Measurements from ENCODE around the gene LRP5.
"Not testable (repeated sequence)": the region's sequence is repeated elsewhere in the genome, so short reads cannot be mapped to it uniquely, and the experiment has no call there.

LRP5 gene

DNA sequence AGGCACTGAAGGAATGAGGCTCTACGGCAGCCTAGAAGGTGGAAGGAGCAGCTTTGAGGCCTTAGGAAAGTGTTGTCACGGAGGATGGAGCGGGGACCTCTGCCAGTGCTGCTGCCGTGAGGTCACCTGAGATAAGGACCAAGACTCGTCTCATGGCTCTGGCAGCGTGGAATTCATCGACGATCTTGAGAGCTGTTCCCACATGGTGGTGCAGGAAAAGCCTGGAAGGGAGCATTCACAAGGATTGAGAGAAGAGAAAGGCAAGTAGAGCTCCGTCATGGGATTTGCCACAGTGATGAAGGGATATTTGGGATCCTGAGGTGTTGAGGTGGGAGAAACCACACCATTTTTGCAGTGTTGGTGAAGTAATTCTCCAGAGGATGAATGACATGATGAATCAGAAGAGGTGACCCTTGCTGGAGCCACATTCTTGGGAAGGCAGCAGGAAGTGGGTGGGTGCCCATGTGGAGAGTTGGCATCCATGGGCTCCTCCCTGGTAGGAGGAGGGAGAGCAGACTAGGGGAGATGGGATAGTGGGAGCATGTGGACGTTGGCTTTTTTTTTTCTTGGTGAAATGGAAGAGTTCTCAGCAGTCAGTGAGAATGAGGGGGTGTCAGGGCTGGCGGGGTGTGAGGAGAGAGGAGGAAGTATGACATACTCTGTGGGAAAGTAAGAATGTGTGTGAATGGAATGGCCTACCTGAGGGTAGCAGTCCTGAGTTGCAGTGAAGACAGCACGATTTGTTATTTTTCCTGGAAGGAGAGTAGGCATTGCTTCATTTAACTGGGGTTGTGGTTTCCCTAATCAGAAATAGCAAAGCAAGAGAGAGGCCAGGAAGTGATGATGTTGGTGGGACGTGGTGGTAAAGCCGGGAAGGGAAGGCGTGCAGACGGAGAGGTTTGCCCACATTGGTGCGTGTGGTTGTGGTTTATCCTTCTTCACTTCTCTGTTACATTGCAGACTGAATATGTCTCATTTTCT lies 159.3 kb downstream of the LRP5 start:
- peaks cover 66 to 80% (median 75%) of the 10 kb centered on the region in 10 experiments for H3K4me1 ChIP-seq
- H3K27me3 ChIP-seq = no peaks in the 10 kb centered on the region
- H3K9ac ChIP-seq = peak overlapping the region; percentile 48 to 82 (median 72); a peak in 21 of 22 replicates
- peaks cover 0 to 60% (median 43%) of the 10 kb centered on the region in 11 experiments; a peak in 20 of 22 replicates for H3K36me3 ChIP-seq
- peaks cover 72 to 85% (median 78%) of the 10 kb centered on the region in 11 experiments for H4K20me1 ChIP-seq
- TF ChIP-seq Cebpa-rat (IDR thresholded peaks at IDR 0.05) = peak; percentile 33 to 95 (median 90); a peak in 18 of 22 replicates
- H3K9me3 ChIP-seq (replicated peaks in 1 of 11) = peaks cover 0 to 39% (median 35%) of the 10 kb centered on the region in 11 experiments; a peak in 19 of 22 replicates
- H3K4me2 ChIP-seq = peak overlapping the region; percentile 83 to 99 (median 93)
- peak overlapping the region in 9 of 10 experiments; percentile 16 to 61 (median 37); a peak in 15 of 20 replicates for H3K4me3 ChIP-seq
- peak overlapping the region; percentile 39 to 94 (median 83); a peak in 21 of 22 replicates for H3K27ac ChIP-seq

DNA sequence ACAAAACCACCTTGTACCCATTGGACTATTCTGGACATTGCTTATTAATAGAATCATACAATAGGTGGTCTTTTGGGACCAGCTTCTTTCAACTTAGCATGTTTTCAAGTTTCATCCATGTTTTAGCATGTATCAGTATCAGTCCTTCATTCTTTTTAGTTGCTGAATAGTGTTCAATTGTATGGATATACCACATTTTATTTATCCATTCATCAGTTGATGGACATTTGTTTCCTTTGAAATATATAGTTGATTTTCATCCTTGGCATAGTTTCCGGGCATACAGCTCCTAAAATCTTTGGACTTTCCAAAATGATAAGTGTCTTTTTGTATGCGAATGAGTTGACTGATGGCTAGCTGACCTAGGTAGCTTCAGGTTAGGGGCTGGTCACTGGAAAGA lies 160.4 kb downstream of the LRP5 start:
- Histone ChIP-seq H3K4me1 (peaks cover 55 to 72% (median 64%) of the 10 kb centered on the region in 10 experiments), H3K36me3 (peaks cover 6 to 60% (median 47%) of the 10 kb centered on the region in 11 experiments; a peak in 21 of 22 replicates), H3K4me2 (peak overlapping the region; percentile 83 to 99 (median 93)), H3K9ac (peak overlapping the region in 4 of 11 experiments; percentile 62 to 82 (median 71); a peak in 7 of 22 replicates), H3K9me3 (replicated peaks in 1 of 11) (peaks cover 0 to 50% (median 45%) of the 10 kb centered on the region in 11 experiments; a peak in 19 of 22 replicates), H3K4me3 (peak overlapping the region in 5 of 10 experiments; percentile 5 to 61 (median 39); a peak in 5 of 20 replicates), H4K20me1 (peaks cover 61 to 85% (median 78%) of the 10 kb centered on the region in 11 experiments), H3K27me3 (no peaks in the 10 kb centered on the region), H3K27ac (peak overlapping the region in 10 of 11 experiments; percentile 73 to 94 (median 82); a peak in 19 of 22 replicates)
- no peak for TF ChIP-seq Cebpa-rat (IDR thresholded peaks at IDR 0.05)

DNA sequence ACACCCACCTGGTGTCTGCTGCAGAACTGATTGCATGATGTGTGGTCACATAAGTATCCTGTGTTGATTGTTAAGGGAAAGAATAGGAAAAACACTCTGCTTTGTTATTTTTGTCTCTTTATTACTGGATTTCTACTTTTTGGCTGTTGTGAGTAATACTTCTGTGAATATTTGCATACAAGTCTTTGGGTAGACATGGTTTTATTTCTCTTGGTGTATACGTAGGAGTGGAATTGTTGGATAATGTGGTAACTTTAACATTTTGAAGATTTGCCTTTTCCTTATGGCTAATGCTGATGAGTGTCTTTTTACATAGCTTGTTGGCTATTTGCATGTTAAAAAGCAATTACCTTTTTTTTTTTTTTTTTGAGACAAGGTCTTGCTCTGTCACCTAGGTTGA lies 161.3 kb downstream of the LRP5 start:
- Histone ChIP-seq H3K4me3 (peak overlapping the region in 2 of 10 experiments; percentile 6 to 18; a peak in 3 of 20 replicates), H3K4me2 (peak overlapping the region in 9 of 11 experiments; percentile 83 to 99 (median 93); a peak in 17 of 22 replicates), H3K27ac (peak overlapping the region in 9 of 11 experiments; percentile 73 to 94 (median 83); a peak in 14 of 22 replicates), H4K20me1 (peaks cover 60 to 85% (median 78%) of the 10 kb centered on the region in 11 experiments), H3K36me3 (peaks cover 10 to 60% (median 49%) of the 10 kb centered on the region in 11 experiments; a peak in 21 of 22 replicates), H3K9me3 (replicated peaks in 1 of 11) (peaks cover 0 to 59% (median 54%) of the 10 kb centered on the region in 11 experiments; a peak in 19 of 22 replicates), H3K4me1 (peaks cover 46 to 63% (median 55%) of the 10 kb centered on the region in 10 experiments), H3K27me3 (no peaks in the 10 kb centered on the region), H3K9ac (0 out of 22 replicates have a peak overlapping the region, but pooled peaks of 1 of the 11 experiments have one; percentile 82)
- no peak for TF ChIP-seq Cebpa-rat (IDR thresholded peaks at IDR 0.05)

DNA sequence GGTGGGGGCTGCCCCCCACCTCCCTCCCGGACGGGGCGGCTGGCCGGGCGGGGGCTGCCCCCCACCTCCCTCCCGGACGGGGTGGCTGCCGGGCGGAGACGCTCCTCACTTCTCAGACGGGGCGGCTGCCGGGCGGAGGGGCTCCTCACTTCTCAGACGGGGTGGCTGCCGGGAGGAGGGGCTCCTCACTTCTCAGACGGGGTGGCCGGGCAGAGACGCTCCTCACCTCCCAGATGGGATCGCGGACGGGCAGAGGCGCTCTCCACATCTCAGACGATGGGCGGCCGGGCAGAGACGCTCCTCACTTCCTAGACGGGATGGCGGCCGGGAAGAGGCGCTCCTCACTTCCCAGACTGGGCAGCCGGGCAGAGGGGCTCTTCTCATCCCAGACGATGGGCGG lies 163.2 kb downstream of the LRP5 start:
- H3K27ac ChIP-seq, H3K4me2 ChIP-seq, H3K9ac ChIP-seq, H3K27me3 ChIP-seq, H3K4me3 ChIP-seq: not testable (repeated sequence)
- Histone ChIP-seq H3K4me1 (peaks cover 27 to 51% (median 36%) of the 10 kb centered on the region in 10 experiments), H3K9me3 (replicated peaks in 1 of 11) (peaks cover 2 to 79% (median 72%) of the 10 kb centered on the region in 11 experiments; a peak in 20 of 22 replicates), H4K20me1 (peaks cover 59 to 85% (median 78%) of the 10 kb centered on the region in 11 experiments), H3K36me3 (peaks cover 23 to 73% (median 67%) of the 10 kb centered on the region in 11 experiments; a peak in 21 of 22 replicates)

DNA sequence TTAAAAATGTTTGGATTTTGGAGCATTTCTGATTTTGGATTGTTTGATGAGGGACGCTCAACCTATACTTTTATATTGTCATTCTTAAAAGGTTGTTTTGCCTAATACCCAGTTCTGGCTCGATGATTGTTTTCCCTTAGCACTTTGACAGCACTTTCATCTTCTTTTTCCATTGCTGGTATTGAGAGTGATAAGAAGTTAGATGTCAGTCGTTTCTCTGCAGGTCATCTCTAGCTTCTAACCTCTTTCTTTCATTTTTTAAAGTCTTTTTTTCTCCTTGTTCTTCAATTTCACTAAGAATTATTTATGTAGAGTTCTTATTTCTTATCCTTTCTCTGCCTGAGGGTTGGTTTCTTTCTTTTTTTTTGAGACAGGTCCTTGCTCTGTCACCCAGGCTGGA lies 167.0 kb downstream of the LRP5 start:
- no peak overlapping the region for H3K4me2 ChIP-seq
- peaks cover 34 to 91% (median 80%) of the 10 kb centered on the region in 11 experiments; a peak in 21 of 22 replicates for H3K36me3 ChIP-seq
- peaks cover 0 to 20% (median 3%) of the 10 kb centered on the region in 10 experiments; a peak in 7 of 20 replicates for H3K4me1 ChIP-seq
- TF ChIP-seq Cebpa-rat (IDR thresholded peaks at IDR 0.05) = no peak
- H3K27me3 ChIP-seq = no peaks in the 10 kb centered on the region
- H3K9me3 ChIP-seq (replicated peaks in 1 of 11) = peaks cover 2 to 97% (median 88%) of the 10 kb centered on the region in 11 experiments; a peak in 20 of 22 replicates
- H3K9ac ChIP-seq = no peak overlapping the region
- H3K27ac ChIP-seq = no peak overlapping the region
- no peak overlapping the region for H3K4me3 ChIP-seq
- H4K20me1 ChIP-seq = peaks cover 63 to 85% (median 79%) of the 10 kb centered on the region in 11 experiments

DNA sequence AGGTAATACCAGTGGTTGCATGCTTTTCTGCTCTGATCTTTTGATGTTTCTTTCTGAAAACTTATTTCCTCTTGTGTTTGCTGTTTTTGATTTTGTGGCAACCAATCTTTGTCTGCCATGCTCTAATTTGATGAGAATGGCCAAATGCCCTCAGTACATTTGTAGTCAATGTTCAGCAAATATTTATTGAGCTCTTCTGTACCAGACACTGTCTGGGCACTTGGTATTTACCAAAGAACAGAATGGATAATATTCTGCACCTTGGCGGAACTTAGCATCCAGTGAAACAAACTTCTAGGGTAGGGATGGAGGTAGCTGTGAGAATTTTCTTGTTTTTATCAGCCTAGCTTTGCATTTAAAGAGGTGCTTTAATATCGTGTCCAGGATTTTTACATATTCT lies 167.8 kb downstream of the LRP5 start:
- Histone ChIP-seq H3K4me1 (peaks cover 0 to 18% (median 3%) of the 10 kb centered on the region in 10 experiments; a peak in 3 of 20 replicates), H3K4me3 (no peak overlapping the region), H3K27ac (no peak overlapping the region), H3K9me3 (replicated peaks in 1 of 11) (peaks cover 2 to 97% (median 84%) of the 10 kb centered on the region in 11 experiments; a peak in 20 of 22 replicates), H3K36me3 (peaks cover 34 to 91% (median 83%) of the 10 kb centered on the region in 11 experiments; a peak in 21 of 22 replicates), H3K9ac (no peak overlapping the region), H4K20me1 (peaks cover 68 to 88% (median 87%) of the 10 kb centered on the region in 11 experiments), H3K27me3 (no peaks in the 10 kb centered on the region), H3K4me2 (0 out of 22 replicates have a peak overlapping the region, but pooled peaks of 1 of the 11 experiments have one; percentile 14)
- no peak for TF ChIP-seq Cebpa-rat (IDR thresholded peaks at IDR 0.05)

DNA sequence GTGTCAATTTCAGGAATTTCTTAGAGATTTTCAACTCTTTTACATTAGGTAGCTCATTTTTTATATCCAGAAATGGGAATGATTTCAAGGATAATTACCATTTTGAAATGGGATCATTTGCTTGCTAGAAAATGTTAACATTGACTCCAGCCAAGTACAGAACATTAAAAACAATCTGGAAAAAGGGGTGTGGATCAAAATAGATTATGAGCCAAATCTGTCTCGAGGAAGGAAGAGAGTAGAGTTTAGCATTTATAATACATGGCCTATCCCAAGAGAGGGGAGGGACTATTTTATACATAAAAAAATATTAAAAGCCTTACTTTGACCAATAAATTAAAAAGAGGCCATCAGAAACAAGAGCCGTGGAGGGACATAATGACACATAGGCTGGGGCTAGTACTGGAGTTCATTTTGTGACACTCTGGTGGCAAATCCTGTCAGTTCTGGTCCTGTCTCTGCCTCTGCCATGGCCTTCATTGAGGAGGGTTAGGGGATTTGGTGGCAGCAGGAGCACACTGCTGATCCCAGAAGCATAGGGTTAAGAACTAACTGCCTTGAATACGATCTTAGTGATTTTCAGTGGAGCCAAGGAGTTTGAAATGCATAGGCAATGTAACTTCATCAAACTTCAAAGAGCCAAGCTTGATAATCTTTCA lies 168.6 kb downstream of the LRP5 start:
- Histone ChIP-seq H3K4me3 (no peak overlapping the region), H3K36me3 (peaks cover 34 to 94% (median 88%) of the 10 kb centered on the region in 11 experiments; a peak in 21 of 22 replicates), H3K27me3 (no peaks in the 10 kb centered on the region), H3K4me1 (peaks cover 0 to 25% (median 3%) of the 10 kb centered on the region in 10 experiments; a peak in 7 of 20 replicates), H3K9ac (no peak overlapping the region), H3K9me3 (replicated peaks in 1 of 11) (peaks cover 2 to 96% (median 82%) of the 10 kb centered on the region in 11 experiments; a peak in 20 of 22 replicates), H3K4me2 (0 out of 22 replicates have a peak overlapping the region, but pooled peaks of 1 of the 11 experiments have one; percentile 14), H3K27ac (no peak overlapping the region), H4K20me1 (peaks cover 76 to 96% (median 95%) of the 10 kb centered on the region in 11 experiments)
- TF ChIP-seq Cebpa-rat (IDR thresholded peaks at IDR 0.05) = no peak

Data from BLaER1 treated with 17β-estradiol and CSF1 and Interleukin-3, amounts not matched to agents 10 nM and 100 nM (cell line).